Transverse colon (tissue), 4 donors: Measurements from ENCODE around the gene DDRGK1. TPM values are rescaled to one million over a fixed set of nuclear protein-coding genes. Genes with fewer than 3 reads are reported as not detected.

Source experiments
- DNase-seq: peaks from one replicate; pipeline ENCODE4 v3.0.0-alpha.2; 2019
- H3K27ac ChIP-seq, 4 donors: fragments of 200-600 bp; sonication (generic); 2 replicates each; pipeline ENCODE4 v1.5.1; 2016 to 2018; ENCODE audit warnings: inconsistent platforms in 4 of 4
- H3K27me3 ChIP-seq: fragments of 200-600 bp; sonication (generic); 2 replicates; pipeline ENCODE4 v1.5.1; 2017; ENCODE audit warnings: inconsistent platforms
- H3K36me3 ChIP-seq, 4 donors: fragments of 200-600 bp; sonication (generic); 2 replicates each; pipeline ENCODE4 v1.5.1; 2017 to 2019; ENCODE audit warnings: inconsistent platforms in 4 of 4
- H3K4me1 ChIP-seq, 4 donors: fragments of 200-600 bp; sonication (generic); 2 replicates each; pipeline ENCODE4 v1.5.1; 2017 to 2020; ENCODE audit warnings: inconsistent platforms in 4 of 4
- H3K4me3 ChIP-seq, 4 donors: fragments of 200-600 bp; sonication (generic); 1 replicate in 1 of 4; 2 replicates in 3 of 4; pipeline versions ENCODE4 v1.5.1 to v1.6.1; 2017 to 2019; ENCODE audit warnings: inconsistent platforms in 4 of 4
- H3K9me3 ChIP-seq, 2 donors: fragments of 200-600 bp; sonication (generic); 2 replicates each; pipeline ENCODE4 v1.5.1; 2017 to 2019; ENCODE audit warnings: inconsistent platforms in 2 of 2
- EP300 ChIP-seq: sonication (generic); formaldehyde crosslinking; IDR thresholded peaks from one replicate; pipeline ENCODE4 v1.6.1; 2017; ENCODE audit warnings: antibody characterized with exemption, low read depth
- POLR2A ChIP-seq: fragments of 450-650 bp; IDR thresholded peaks from one replicate; pipeline ENCODE4 v1.6.1; 2016; ENCODE audit warnings: antibody characterized with exemption, mild to moderate bottlenecking, moderate library complexity
- POLR2AphosphoS5 ChIP-seq, 3 donors: sonication (generic); formaldehyde crosslinking; IDR thresholded peaks; one replicate each; pipeline ENCODE4 v1.6.1; 2016; ENCODE audit warnings: antibody characterized with exemption in 3 of 3
- WGBS, 2 donors: methylation state at CpG; one replicate each; pipeline ENCODE4 v1.1.5; 2018; ENCODE audit warnings: low coverage in 1 of 2; 5-methylcytosine and 5-hydroxymethylcytosine counted together
- in situ Hi-C, 4 donors: fragments of 200-750 bp; cut with MboI; loops; one replicate each; pipeline versions ENCODE4 v1.15.0 to v1.15.1; 2017; ENCODE audit warnings: low sequenced_read_pairs in 3 of 4, low pct_ligation_motif_present in 1 of 4, low pct_unique_long_range_greater_than_20kb in 1 of 4
- intact Hi-C: fragments of 100-400 bp; cut with DNase I; formaldehyde crosslinking; loops from one replicate; pipeline ENCODE4 v1.15.1; 2023; ENCODE audit warnings: low total_unique reads
- total RNA-seq, 4 donors: library from RNA; depleted of rRNA; stranded (reverse); fragments of >200 nt; gene quantifications; one replicate each; pipeline ENCODE4 v1.1.0, GENCODE V29; 2016
- TF ChIP-seq, protein P1 (sequence below), 5 experiments: fragments of 200-600 bp in 3 of 5; fragments of 450-650 bp in 2 of 5; sonication (generic) in 3 of 5; IDR thresholded peaks; 1 replicate in 2 of 5; 2 replicates in 3 of 5; pipeline ENCODE4 v1.5.1; 2016 to 2017; ENCODE audit warnings: antibody characterized with exemption in 5 of 5, inconsistent platforms in 3 of 5, mild to moderate bottlenecking in 2 of 5, moderate library complexity in 1 of 5

DDRGK1 gene
- total RNA-seq, 4 donors from 2014 or later: 47.0 to 85.6 (median 80.4) TPM

DNA sequence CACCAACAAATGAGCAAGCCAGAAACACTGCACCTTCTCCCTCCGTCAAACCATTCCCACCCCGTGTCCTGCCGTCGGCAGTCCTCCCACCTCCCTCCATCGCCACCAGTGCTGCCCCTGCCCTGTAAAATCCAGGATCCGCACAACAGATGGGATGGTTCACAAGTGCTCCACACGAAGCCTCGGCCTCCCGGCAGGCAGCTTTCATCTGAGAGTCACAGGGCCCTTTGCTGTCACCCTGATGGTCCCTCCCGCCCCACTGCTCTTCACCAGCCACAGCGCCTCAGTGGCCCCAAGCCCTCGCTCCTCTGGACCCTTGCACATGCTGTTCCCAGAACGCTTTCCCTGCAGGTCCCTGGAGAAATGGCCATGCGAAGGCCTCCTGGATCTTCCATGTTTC is 22.4 kb upstream of the DDRGK1 start:
- WGBS, 2 donors: 96% methylated on average over 14 of the region's 14 CpGs; no CpG with 5 or more reads in 1 of the 2 donors
- H3K36me3 ChIP-seq: no peaks in the 10 kb centered on the region
- no peaks in the 10 kb centered on the region for H3K27me3 ChIP-seq
- peaks cover 0 to 6% (median 0%) of the 10 kb centered on the region in 4 donors for H3K4me1 ChIP-seq
- DNase-seq: no peak
- intact Hi-C loops (no loop called here), in situ Hi-C loops (no loop called here)
- no peak for TF ChIP-seq POLR2A
- TF ChIP-seq POLR2AphosphoS5 (IDR thresholded peaks at IDR 0.05): no peak
- no peak for TF ChIP-seq EP300
- TF ChIP-seq, protein P1, sequence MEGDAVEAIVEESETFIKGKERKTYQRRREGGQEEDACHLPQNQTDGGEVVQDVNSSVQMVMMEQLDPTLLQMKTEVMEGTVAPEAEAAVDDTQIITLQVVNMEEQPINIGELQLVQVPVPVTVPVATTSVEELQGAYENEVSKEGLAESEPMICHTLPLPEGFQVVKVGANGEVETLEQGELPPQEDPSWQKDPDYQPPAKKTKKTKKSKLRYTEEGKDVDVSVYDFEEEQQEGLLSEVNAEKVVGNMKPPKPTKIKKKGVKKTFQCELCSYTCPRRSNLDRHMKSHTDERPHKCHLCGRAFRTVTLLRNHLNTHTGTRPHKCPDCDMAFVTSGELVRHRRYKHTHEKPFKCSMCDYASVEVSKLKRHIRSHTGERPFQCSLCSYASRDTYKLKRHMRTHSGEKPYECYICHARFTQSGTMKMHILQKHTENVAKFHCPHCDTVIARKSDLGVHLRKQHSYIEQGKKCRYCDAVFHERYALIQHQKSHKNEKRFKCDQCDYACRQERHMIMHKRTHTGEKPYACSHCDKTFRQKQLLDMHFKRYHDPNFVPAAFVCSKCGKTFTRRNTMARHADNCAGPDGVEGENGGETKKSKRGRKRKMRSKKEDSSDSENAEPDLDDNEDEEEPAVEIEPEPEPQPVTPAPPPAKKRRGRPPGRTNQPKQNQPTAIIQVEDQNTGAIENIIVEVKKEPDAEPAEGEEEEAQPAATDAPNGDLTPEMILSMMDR (IDR thresholded peaks at IDR 0.05): no peak
- H3K4me3 ChIP-seq: no peak overlapping the region
- no peak overlapping the region for H3K27ac ChIP-seq
- no peaks in the 10 kb centered on the region for H3K9me3 ChIP-seq

GRCh38 chr20:3226093-3226492 is 21.6 kb upstream of the DDRGK1 start:
- TF ChIP-seq, protein P1 (IDR thresholded peaks at IDR 0.05): no peak
- 90% methylated on average over 10 of the region's 10 CpGs; no CpG with 5 or more reads in 1 of the 2 donors for WGBS, 2 donors
- in situ Hi-C loops: no loop called here
- intact Hi-C loops: no loop called here
- Histone ChIP-seq H3K4me1 (peaks cover 0 to 6% (median 0%) of the 10 kb centered on the region in 4 donors), H3K27ac (no peak overlapping the region), H3K9me3 (no peaks in the 10 kb centered on the region), H3K4me3 (no peak overlapping the region), H3K27me3 (no peaks in the 10 kb centered on the region), H3K36me3 (no peaks in the 10 kb centered on the region)
- DNase-seq: no peak

GRCh38 chr20:3224681-3225421 is 20.4 kb upstream of the DDRGK1 start:
- Histone ChIP-seq H3K4me3 (no peak overlapping the region), H3K27me3 (no peaks in the 10 kb centered on the region), H3K27ac (no peak overlapping the region), H3K4me1 (peaks cover 0 to 6% (median 0%) of the 10 kb centered on the region in 4 donors), H3K36me3 (no peaks in the 10 kb centered on the region), H3K9me3 (no peaks in the 10 kb centered on the region)
- DNase-seq: peak; percentile 68
- in situ Hi-C loops: no loop called here
- WGBS, 2 donors: 91% methylated on average over 8 of the region's 8 CpGs; no CpG with 5 or more reads in 1 of the 2 donors
- TF ChIP-seq POLR2AphosphoS5 (IDR thresholded peaks at IDR 0.05) (no peak), POLR2A (no peak), EP300 (no peak)
- TF ChIP-seq, protein P1 (IDR thresholded peaks at IDR 0.05): no peak
- intact Hi-C loops: no loop called here

- H3K4me1 ChIP-seq: peaks cover 0 to 6% (median 0%) of the 10 kb centered on the region in 4 donors
- intact Hi-C loops: no loop called here
- no peaks in the 10 kb centered on the region for H3K27me3 ChIP-seq
- TF ChIP-seq, protein P1 (IDR thresholded peaks at IDR 0.05): no peak
- TF ChIP-seq POLR2AphosphoS5 (IDR thresholded peaks at IDR 0.05): no peak
- TF ChIP-seq EP300: no peak
- TF ChIP-seq POLR2A: no peak
- no peak overlapping the region for H3K4me3 ChIP-seq
- no peaks in the 10 kb centered on the region for H3K9me3 ChIP-seq
- DNase-seq: no peak
- 60 to 77% methylated on average over 2 to 19 of the region's 20 CpGs for WGBS, 2 donors
- in situ Hi-C loops: no loop called here
- H3K36me3 ChIP-seq: no peaks in the 10 kb centered on the region
- no peak overlapping the region for H3K27ac ChIP-seq
Measured at GRCh38 chr20:3223994-3224680, 19.7 kb upstream of the DDRGK1 start.
